ENCODE data around the gene BBS2.

Gene BBS2

DNA sequence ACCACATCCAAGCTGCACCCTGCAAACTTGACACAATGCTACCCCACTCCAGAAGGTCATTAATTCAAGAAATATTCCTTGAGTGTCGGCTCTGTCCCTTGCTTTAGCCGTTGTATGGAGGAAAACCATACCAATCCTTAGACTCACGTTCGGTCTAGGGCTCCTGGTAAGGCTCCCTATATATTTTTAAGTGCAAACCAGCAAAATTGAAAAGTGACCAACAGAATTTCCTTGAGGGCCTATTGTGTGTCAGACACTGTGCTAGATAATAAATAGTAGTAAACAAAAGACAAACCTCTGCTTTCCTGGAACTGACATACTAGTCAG lies 390 bp upstream of the BBS2 start:
- TF ChIP-seq SUZ12 (IDR thresholded peaks at IDR 0.05; ENCODE audit: extremely low read depth, insufficient read depth, insufficient read length), result no peak
- no peak for TF ChIP-seq YY1 (IDR thresholded peaks at IDR 0.05; ENCODE audit: insufficient read depth, insufficient read length)
- TF ChIP-seq ZNF274 (IDR thresholded peaks at IDR 0.05; ENCODE audit: low read depth, low read length), result no peak
- Histone ChIP-seq H3K9ac (ENCODE audit: insufficient read length, low read depth) (peak overlapping the region; percentile 63), H3K27me3 (ENCODE audit: insufficient read depth, insufficient read length) (no peaks in the 10 kb centered on the region), H3K4me1 (ENCODE audit: insufficient read depth, insufficient read length) (peaks cover 2% of the 10 kb centered on the region), H3K4me3 (ENCODE audit: insufficient read length, low read depth) (peak overlapping the region; percentile 92), H3K9me3 (ENCODE audit: insufficient read depth, low read length) (no peaks in the 10 kb centered on the region), H3K36me3 (ENCODE audit: insufficient read depth, insufficient read length, low read length) (no peaks in the 10 kb centered on the region)
- no peak for DNase-seq (ENCODE audit: low read depth, low spot score)

DNA sequence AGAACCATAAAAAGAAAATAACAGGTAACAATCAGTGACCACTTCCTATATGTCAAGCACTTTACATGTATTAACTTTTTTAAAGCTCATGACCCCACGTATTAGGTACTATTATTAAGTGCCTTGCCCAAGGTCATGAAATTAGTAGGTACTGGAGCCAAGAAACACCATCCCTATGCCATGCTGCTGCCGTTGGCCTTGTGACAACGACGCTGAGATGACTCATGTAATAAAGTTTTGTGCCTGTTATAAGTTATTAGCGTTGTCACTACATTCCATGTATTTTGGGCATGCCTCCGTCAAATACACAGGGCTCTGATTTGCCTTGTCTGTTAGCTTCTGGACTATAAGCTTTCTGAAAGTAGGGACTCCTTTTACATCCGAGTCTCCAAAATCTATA lies 1.4 kb downstream of the BBS2 start:
- no peaks in the 10 kb centered on the region for H3K9me3 ChIP-seq (ENCODE audit: insufficient read depth, low read length)
- DNase-seq (ENCODE audit: low read depth, low spot score), result no peak
- H3K4me1 ChIP-seq (ENCODE audit: insufficient read depth, insufficient read length), result peaks cover 2% of the 10 kb centered on the region
- H3K4me3 ChIP-seq (ENCODE audit: insufficient read length, low read depth), result no peak overlapping the region
- TF ChIP-seq YY1 (IDR thresholded peaks at IDR 0.05; ENCODE audit: insufficient read depth, insufficient read length) (no peak), ZNF274 (IDR thresholded peaks at IDR 0.05; ENCODE audit: low read depth, low read length) (no peak), SUZ12 (IDR thresholded peaks at IDR 0.05; ENCODE audit: extremely low read depth, insufficient read depth, insufficient read length) (no peak)
- no peak overlapping the region for H3K9ac ChIP-seq (ENCODE audit: insufficient read length, low read depth)
- H3K27me3 ChIP-seq (ENCODE audit: insufficient read depth, insufficient read length), result no peaks in the 10 kb centered on the region
- no peaks in the 10 kb centered on the region for H3K36me3 ChIP-seq (ENCODE audit: insufficient read depth, insufficient read length, low read length)

DNA sequence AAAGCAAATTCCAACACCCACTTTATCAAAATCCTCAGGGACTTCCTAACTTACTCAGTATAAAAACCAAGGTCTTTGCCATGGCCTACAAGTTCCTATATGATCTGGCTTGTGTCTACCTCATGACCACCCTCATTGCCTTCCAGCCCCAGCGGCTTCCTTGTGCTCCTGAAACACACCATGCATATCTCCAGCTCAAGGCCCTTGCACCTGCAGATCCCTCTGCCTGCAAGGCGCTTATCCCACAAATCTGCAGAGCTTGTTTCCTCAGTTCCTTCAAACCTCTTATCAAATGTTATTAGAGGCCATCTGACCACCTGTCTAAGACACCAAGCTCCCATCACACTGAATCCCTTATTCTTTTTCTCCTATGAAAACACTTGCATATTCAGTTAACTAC lies 2.6 kb downstream of the BBS2 start:
- no peak overlapping the region for H3K4me3 ChIP-seq (ENCODE audit: insufficient read length, low read depth)
- no peak for TF ChIP-seq SUZ12 (IDR thresholded peaks at IDR 0.05; ENCODE audit: extremely low read depth, insufficient read depth, insufficient read length)
- TF ChIP-seq YY1 (IDR thresholded peaks at IDR 0.05; ENCODE audit: insufficient read depth, insufficient read length), result no peak
- no peak for TF ChIP-seq ZNF274 (IDR thresholded peaks at IDR 0.05; ENCODE audit: low read depth, low read length)
- DNase-seq (ENCODE audit: low read depth, low spot score), result no peak
- no peaks in the 10 kb centered on the region for H3K27me3 ChIP-seq (ENCODE audit: insufficient read depth, insufficient read length)
- no peak overlapping the region for H3K9ac ChIP-seq (ENCODE audit: insufficient read length, low read depth)
- no peaks in the 10 kb centered on the region for H3K36me3 ChIP-seq (ENCODE audit: insufficient read depth, insufficient read length, low read length)
- peaks cover 2% of the 10 kb centered on the region for H3K4me1 ChIP-seq (ENCODE audit: insufficient read depth, insufficient read length)
- no peaks in the 10 kb centered on the region for H3K9me3 ChIP-seq (ENCODE audit: insufficient read depth, low read length)

DNA sequence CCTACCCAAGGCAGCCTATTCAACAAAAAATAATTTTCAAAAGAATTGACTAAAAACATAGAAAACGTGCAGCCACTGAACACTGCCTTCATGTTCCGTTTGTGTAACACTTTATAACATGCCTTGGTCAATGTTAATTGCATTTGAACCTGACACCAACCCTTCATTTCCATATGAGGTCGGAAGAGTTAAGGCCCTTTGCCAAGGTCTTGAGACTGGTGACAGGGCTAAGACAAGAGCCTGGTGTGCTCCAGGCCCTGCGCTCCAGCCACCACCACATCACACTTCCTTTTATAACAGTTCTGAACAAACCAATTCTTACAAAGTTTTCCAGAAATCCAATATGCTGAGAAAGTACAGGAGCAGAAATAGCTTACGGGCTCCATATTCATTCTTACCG lies 4.2 kb downstream of the BBS2 start:
- H3K36me3 ChIP-seq (ENCODE audit: insufficient read depth, insufficient read length, low read length), result peaks cover 2% of the 10 kb centered on the region
- no peak for DNase-seq (ENCODE audit: low read depth, low spot score)
- peaks cover 2% of the 10 kb centered on the region for H3K4me1 ChIP-seq (ENCODE audit: insufficient read depth, insufficient read length)
- no peak for TF ChIP-seq SUZ12 (IDR thresholded peaks at IDR 0.05; ENCODE audit: extremely low read depth, insufficient read depth, insufficient read length)
- TF ChIP-seq ZNF274 (IDR thresholded peaks at IDR 0.05; ENCODE audit: low read depth, low read length), result no peak
- no peak for TF ChIP-seq YY1 (IDR thresholded peaks at IDR 0.05; ENCODE audit: insufficient read depth, insufficient read length)
- H3K9ac ChIP-seq (ENCODE audit: insufficient read length, low read depth), result no peak overlapping the region
- no peaks in the 10 kb centered on the region for H3K9me3 ChIP-seq (ENCODE audit: insufficient read depth, low read length)
- H3K27me3 ChIP-seq (ENCODE audit: insufficient read depth, insufficient read length), result no peaks in the 10 kb centered on the region
- H3K4me3 ChIP-seq (ENCODE audit: insufficient read length, low read depth), result no peak overlapping the region

DNA sequence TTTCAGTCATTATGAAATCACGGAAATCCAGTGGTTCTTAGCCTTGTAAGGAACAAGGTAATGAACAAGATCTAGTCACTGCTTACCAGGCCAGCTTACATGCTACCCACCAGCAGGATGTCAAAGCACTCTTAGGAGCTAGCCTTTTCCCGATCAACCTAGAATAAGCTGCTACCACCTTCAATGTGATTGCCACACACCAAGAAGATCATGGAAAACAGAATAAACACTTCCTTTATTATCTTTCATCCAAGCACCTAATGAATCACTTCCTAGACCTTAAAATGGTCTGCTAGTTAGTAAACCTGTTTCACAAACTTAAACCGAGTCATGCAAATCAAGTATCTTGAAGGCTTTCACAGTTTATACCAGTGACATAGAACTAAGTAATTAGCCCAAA lies 5.0 kb downstream of the BBS2 start:
- no peaks in the 10 kb centered on the region for H3K9me3 ChIP-seq (ENCODE audit: insufficient read depth, low read length)
- DNase-seq (ENCODE audit: low read depth, low spot score), result no peak
- H3K9ac ChIP-seq (ENCODE audit: insufficient read length, low read depth), result no peak overlapping the region
- no peak overlapping the region for H3K4me3 ChIP-seq (ENCODE audit: insufficient read length, low read depth)
- TF ChIP-seq SUZ12 (IDR thresholded peaks at IDR 0.05; ENCODE audit: extremely low read depth, insufficient read depth, insufficient read length), result no peak
- no peak for TF ChIP-seq ZNF274 (IDR thresholded peaks at IDR 0.05; ENCODE audit: low read depth, low read length)
- no peak for TF ChIP-seq YY1 (IDR thresholded peaks at IDR 0.05; ENCODE audit: insufficient read depth, insufficient read length)
- H3K4me1 ChIP-seq (ENCODE audit: insufficient read depth, insufficient read length), result peaks cover 2% of the 10 kb centered on the region
- H3K36me3 ChIP-seq (ENCODE audit: insufficient read depth, insufficient read length, low read length), result peaks cover 8% of the 10 kb centered on the region
- H3K27me3 ChIP-seq (ENCODE audit: insufficient read depth, insufficient read length), result no peaks in the 10 kb centered on the region

DNA sequence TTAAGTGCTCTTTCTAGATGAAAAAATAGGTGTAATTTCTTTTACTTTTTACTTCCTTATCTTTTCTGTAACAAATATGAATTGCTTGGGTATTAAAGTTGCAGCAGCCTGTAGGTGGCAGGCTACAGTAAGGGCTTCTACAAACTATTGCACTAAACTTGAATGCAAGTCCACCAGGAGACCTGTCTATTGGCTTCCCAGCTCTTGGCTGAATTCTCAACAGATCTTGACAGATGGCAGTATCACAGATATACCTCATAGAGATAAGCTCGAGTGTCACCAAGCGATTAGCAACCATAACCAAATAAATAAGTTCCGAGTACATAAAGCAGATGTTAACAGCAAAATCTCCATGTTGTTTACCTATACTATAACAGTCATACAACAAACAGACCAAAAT lies 5.9 kb downstream of the BBS2 start:
- peak; percentile 18 for DNase-seq (ENCODE audit: low read depth, low spot score)
- no peak overlapping the region for H3K9ac ChIP-seq (ENCODE audit: insufficient read length, low read depth)
- H3K27me3 ChIP-seq (ENCODE audit: insufficient read depth, insufficient read length), result no peaks in the 10 kb centered on the region
- no peaks in the 10 kb centered on the region for H3K9me3 ChIP-seq (ENCODE audit: insufficient read depth, low read length)
- peaks cover 2% of the 10 kb centered on the region for H3K4me1 ChIP-seq (ENCODE audit: insufficient read depth, insufficient read length)
- no peak overlapping the region for H3K4me3 ChIP-seq (ENCODE audit: insufficient read length, low read depth)
- TF ChIP-seq YY1 (IDR thresholded peaks at IDR 0.05; ENCODE audit: insufficient read depth, insufficient read length) (no peak), SUZ12 (IDR thresholded peaks at IDR 0.05; ENCODE audit: extremely low read depth, insufficient read depth, insufficient read length) (no peak), ZNF274 (IDR thresholded peaks at IDR 0.05; ENCODE audit: low read depth, low read length) (no peak)
- H3K36me3 ChIP-seq (ENCODE audit: insufficient read depth, insufficient read length, low read length), result peaks cover 12% of the 10 kb centered on the region

DNA sequence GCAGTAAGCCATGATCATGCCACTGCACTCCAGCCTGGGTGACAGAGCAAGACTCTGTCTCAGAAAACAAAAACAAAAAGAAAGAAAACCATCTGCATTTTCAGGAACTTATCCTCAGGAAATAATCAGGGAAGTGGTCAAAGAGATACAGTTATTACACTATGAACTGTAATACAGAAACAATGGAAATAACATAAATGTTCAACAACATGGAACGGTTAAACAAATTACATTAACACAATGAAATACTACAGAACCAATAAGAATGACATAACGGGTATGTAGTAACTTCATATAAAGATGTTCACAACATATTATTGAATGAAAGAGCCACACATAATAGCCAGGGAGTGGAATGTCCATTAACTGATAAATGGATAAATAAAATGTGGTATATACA lies 6.7 kb downstream of the BBS2 start:
- H3K27me3 ChIP-seq (ENCODE audit: insufficient read depth, insufficient read length), result no peaks in the 10 kb centered on the region
- no peak overlapping the region for H3K9ac ChIP-seq (ENCODE audit: insufficient read length, low read depth)
- peaks cover 12% of the 10 kb centered on the region for H3K36me3 ChIP-seq (ENCODE audit: insufficient read depth, insufficient read length, low read length)
- H3K4me3 ChIP-seq (ENCODE audit: insufficient read length, low read depth), result no peak overlapping the region
- peaks cover 2% of the 10 kb centered on the region for H3K4me1 ChIP-seq (ENCODE audit: insufficient read depth, insufficient read length)
- no peak for DNase-seq (ENCODE audit: low read depth, low spot score)
- TF ChIP-seq YY1 (IDR thresholded peaks at IDR 0.05; ENCODE audit: insufficient read depth, insufficient read length) (no peak), ZNF274 (IDR thresholded peaks at IDR 0.05; ENCODE audit: low read depth, low read length) (no peak), SUZ12 (IDR thresholded peaks at IDR 0.05; ENCODE audit: extremely low read depth, insufficient read depth, insufficient read length) (no peak)
- H3K9me3 ChIP-seq (ENCODE audit: insufficient read depth, low read length), result no peaks in the 10 kb centered on the region

DNA sequence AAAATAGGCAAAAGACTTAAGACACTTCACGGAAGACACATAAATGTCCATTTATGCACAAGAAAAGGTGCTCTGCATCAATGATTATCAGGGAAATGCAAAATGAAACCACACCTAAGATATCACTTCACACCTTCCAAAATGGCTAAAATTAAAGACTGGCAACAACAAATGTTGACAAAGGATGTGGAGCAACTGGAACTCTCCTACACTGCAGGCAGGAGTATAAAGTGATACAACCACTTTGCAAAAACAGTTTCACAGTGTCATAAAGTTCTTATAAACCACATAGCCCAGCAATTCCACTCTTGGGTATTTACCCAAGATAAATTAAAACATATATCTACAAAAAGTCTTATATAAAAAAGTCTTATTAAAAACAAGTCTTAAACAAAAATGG lies 7.8 kb downstream of the BBS2 start:
- Histone ChIP-seq H3K27me3 (ENCODE audit: insufficient read depth, insufficient read length) (no peaks in the 10 kb centered on the region), H3K9ac (ENCODE audit: insufficient read length, low read depth) (no peak overlapping the region), H3K9me3 (ENCODE audit: insufficient read depth, low read length) (no peaks in the 10 kb centered on the region), H3K4me1 (ENCODE audit: insufficient read depth, insufficient read length) (peaks cover 2% of the 10 kb centered on the region), H3K36me3 (ENCODE audit: insufficient read depth, insufficient read length, low read length) (peaks cover 12% of the 10 kb centered on the region), H3K4me3 (ENCODE audit: insufficient read length, low read depth) (no peak overlapping the region)
- no peak for DNase-seq (ENCODE audit: low read depth, low spot score)
- TF ChIP-seq YY1 (IDR thresholded peaks at IDR 0.05; ENCODE audit: insufficient read depth, insufficient read length) (no peak), SUZ12 (IDR thresholded peaks at IDR 0.05; ENCODE audit: extremely low read depth, insufficient read depth, insufficient read length) (no peak)
